SK-N-SH (cell line): ENCODE measurements around the gene RALY.

ENCODE experiments used
- ELF1 ChIP-seq: IDR thresholded peaks from 2 replicates; pipeline ENCODE4 v1.4.0; 2012
- EZH2phosphoT487 ChIP-seq: fragments of 200-600 bp; sonication (generic); IDR thresholded peaks from 2 replicates; pipeline ENCODE4 v1.6.1; 2017; ENCODE audit warnings: low read depth, mixed run types, mild to moderate bottlenecking, antibody characterized with exemption, moderate library complexity, borderline replicate concordance
- RAD21 ChIP-seq: IDR thresholded peaks from 2 replicates; pipeline ENCODE4 v1.6.1; 2012; ENCODE audit warnings: mild to moderate bottlenecking, low read length
- SMC3 ChIP-seq: IDR thresholded peaks from 2 replicates; pipeline ENCODE4 v1.6.1; 2012; ENCODE audit warnings: low read depth, low read length, improper control_type of control experiment
- TF ChIP-seq, protein P1 (sequence below): IDR thresholded peaks from 2 replicates; pipeline ENCODE4 v1.4.0; 2012; ENCODE audit warnings: low read depth, borderline replicate concordance

DNA sequence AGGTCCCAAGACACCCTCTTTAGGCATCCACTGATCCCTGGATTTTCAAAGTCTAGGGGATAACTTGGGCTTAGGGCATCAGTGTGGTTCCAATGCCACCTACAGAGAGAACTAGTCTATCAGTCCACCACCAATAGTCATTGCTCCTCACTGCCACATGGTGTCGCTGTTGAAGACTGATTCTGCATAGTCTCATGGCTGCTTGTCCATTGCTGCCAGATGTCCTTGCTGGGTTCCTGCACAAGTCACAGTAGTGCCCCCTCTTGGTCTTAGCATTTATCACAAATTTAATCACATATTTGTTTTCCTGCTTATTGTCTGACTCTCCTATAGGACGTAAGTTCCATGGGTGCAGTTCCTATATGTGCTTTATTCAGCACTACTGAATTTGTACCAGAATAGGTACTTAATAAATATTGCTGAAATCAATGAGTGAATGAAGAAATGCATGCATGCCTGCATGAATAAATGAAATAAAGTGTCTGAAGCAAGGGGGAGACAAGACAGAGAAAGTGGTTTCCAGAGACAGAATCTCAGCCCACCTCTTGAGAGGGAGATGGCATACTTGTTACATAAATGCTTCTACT, 45.9 kb upstream of the RALY start:
- TF ChIP-seq, protein P1, sequence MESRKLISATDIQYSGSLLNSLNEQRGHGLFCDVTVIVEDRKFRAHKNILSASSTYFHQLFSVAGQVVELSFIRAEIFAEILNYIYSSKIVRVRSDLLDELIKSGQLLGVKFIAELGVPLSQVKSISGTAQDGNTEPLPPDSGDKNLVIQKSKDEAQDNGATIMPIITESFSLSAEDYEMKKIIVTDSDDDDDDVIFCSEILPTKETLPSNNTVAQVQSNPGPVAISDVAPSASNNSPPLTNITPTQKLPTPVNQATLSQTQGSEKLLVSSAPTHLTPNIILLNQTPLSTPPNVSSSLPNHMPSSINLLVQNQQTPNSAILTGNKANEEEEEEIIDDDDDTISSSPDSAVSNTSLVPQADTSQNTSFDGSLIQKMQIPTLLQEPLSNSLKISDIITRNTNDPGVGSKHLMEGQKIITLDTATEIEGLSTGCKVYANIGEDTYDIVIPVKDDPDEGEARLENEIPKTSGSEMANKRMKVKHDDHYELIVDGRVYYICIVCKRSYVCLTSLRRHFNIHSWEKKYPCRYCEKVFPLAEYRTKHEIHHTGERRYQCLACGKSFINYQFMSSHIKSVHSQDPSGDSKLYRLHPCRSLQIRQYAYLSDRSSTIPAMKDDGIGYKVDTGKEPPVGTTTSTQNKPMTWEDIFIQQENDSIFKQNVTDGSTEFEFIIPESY = no peak
- TF ChIP-seq SMC3 = peak; percentile 30; the same call in 1 of the 2 replicates
- TF ChIP-seq EZH2phosphoT487 = no peak
- TF ChIP-seq ELF1 = no peak
- peak; percentile 53 for TF ChIP-seq RAD21
